ENCODE data around the gene LTBP4.
"Not testable (repeated sequence)": the region's sequence is repeated elsewhere in the genome, so short reads cannot be mapped to it uniquely, and the experiment has no call there.

The LTBP4 gene

GRCh38 chr19:40613690-40614621, 12.8 kb downstream of the LTBP4 start:
- DNase-seq, result no peak

DNA sequence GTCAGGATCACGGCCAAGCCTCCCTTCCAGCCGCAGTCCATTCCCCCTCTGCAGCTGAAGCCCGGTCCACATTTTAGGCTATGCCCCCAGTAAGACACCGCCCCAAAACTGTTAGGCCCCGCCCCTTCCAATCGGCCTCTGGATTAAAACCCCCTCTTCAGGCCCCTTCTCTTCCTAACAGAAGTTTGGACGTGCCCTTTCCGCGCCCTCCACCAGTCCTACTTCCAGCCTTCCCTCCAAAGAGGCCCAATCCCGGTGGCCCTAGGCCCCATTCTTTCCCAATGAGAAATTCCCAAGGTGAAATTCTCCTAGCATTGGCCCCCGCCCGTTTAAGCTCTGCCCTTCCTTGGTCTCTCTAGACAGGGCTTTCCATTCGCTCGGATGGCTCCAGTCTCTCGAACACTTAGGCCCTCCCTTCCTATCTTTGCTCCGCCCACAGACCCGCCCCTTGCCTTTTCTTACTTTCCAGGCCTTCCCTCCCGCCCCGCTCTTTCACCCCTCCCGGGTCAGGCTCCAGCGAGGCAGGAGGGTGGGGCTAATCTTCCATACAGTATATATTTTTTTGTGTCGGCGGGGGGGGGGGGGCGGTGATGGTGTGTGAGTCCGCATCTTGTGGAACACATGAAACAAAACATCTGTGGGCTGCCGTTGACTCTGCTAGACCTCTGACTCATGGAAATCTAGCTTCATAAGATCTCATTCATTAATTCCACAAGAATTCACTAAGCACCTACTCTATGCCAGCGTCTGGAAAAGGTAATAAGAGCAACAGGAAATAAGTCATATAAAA, 13.6 kb downstream of the LTBP4 start:
- no peak for DNase-seq

DNA sequence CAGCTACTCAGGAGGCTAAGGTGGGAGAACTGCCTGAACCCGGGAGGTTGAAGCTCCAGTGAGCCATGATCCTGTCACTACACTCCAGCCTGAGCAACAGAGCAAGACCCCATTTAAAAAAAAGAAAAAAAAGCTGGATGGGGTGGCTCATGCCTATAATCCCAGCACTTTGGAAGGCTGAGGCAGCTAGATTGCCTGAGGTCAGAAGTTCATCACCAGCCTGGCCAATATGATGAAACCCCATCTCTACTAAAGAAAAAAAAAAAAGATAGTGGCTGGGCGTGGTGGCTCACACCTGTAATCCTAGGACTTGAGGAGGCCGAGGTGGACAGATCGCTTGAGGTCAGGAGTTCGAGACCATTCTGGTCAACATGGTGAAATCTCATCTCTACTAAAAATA, 15.0 kb downstream of the LTBP4 start:
- DNase-seq, result no peak

GRCh38 chr19:40616941-40617340, 15.8 kb downstream of the LTBP4 start:
- no peak for DNase-seq

DNA sequence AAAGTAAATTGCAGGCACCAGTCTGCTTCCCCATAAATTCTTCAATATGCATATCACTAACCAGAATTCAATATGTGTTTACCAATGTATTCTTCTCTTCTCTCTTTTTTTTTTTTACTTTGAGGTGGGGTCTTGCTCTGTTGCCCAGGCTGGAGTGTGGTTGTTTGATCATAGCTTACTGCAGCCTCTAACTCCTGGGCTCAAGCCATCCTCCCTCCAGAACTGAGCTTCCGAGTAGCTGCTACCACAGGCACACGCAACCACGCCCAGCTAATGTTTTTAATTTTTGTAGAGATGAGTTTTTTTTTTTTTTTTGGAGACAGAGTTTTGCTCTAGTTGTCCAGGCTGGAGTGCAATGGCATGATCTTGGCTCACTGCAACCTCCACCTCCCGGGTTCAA, 16.8 kb downstream of the LTBP4 start:
- DNase-seq, result no peak

DNA sequence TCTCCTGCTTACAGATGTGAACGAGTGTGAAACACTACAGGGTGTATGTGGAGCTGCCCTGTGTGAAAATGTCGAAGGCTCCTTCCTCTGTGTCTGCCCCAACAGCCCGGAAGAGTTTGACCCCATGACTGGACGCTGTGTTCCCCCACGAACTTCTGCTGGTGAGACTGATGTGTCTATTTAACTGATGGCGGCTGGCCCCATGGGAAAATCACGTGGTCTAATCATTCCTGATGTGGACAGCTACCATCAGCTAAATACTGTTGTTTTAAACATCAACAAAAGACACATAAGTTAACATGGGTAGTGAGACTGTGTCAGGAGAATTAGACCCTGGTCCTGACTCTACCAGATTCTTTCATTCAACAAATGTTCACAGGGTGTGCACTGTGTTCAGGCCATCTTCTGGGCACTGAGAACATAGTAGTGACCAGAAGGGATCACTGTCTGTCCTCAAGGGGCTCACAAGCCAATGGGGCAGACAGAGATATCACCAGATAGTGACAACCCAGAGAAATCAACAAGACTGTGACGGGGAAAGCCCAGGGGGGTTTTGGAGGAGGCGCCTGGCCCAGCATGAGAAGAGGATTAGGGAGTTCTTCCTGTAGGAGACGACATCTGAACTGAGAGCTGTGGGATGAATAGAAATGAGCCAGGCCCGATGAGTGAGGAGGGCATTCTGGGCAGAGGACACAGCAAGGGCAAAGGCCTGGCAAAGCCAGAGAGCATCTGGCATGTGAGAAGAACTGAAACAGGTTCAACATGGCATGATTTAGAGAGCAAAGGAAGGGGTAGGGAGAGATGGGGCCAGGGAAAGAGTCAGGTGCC, 18.4 kb downstream of the LTBP4 start:
- no peak for DNase-seq

DNA sequence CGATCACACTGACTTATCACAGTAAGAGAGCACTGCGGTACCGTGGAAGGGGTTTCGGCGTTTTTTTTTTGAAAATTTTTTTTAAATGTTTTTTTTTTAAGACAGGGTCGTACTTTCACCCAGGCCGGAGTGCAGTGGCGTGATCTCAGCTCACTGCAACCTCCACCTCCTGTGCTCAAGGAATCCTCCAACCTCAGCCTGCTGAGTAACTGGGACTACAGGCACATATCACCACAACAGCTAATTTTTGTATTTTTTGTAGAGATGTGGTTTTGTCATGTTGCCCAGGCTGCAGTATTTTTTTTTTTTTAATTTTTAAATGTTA, 19.0 kb downstream of the LTBP4 start:
- DNase-seq, result no peak

DNA sequence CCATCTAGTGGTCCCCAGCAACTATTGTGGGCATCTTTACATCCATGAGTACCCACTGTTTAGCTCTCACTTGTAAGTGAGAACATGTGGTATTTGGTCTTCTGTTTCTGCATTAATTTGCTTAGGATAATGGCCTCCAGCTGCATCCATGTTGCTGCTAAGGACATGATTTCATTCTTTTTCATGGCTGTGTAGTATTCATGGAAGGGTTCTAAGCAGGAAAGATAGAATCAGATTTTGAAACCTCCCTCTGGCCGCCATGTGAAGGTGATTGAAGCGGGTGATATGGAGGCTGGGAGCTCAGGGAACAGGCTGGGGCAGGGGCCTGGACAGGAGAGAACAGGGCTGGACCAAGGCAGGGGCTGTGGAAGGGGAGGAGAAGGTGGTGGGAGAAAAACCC, 20.1 kb downstream of the LTBP4 start:
- DNase-seq, result no peak

DNA sequence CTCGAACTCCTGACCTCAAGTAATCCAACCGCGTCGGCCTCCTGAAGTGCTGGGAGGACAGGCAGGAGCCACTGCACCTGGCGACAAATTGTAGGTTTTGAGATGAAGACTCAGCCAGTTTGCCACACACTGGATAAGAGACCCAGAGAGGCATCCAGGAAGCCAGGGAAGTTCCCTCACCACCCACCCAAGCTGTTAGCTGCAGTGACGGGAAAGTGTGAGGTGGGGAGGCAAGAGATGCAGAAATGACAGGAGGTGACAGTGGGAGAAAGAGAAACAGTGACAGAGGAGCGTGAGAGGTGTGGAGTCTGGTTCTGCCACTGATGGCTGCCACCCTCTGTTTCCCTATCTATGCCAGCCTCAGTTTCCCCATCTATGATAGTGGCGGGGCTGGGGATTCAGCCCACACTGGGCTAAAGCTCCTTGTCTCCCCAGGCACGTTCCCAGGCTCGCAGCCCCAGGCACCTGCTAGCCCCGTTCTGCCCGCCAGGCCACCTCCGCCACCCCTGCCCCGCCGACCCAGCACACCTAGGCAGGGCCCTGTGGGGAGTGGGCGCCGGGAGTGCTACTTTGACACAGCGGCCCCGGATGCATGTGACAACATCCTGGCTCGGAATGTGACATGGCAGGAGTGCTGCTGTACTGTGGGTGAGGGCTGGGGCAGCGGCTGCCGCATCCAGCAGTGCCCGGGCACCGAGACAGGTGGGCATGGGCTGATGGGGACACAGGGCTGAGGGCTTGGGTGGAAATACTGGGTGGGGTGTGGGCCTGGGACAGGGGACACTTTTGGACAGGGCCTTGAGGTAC, 21.0 kb downstream of the LTBP4 start:
- DNase-seq, result no peak

- no peak for DNase-seq
These were observed 21.6 kb downstream of the LTBP4 start for GRCh38 chr19:40622773-40623075.

GRCh38 chr19:40623403-40624251, 22.5 kb downstream of the LTBP4 start:
- DNase-seq, result peak; percentile 86

DNA sequence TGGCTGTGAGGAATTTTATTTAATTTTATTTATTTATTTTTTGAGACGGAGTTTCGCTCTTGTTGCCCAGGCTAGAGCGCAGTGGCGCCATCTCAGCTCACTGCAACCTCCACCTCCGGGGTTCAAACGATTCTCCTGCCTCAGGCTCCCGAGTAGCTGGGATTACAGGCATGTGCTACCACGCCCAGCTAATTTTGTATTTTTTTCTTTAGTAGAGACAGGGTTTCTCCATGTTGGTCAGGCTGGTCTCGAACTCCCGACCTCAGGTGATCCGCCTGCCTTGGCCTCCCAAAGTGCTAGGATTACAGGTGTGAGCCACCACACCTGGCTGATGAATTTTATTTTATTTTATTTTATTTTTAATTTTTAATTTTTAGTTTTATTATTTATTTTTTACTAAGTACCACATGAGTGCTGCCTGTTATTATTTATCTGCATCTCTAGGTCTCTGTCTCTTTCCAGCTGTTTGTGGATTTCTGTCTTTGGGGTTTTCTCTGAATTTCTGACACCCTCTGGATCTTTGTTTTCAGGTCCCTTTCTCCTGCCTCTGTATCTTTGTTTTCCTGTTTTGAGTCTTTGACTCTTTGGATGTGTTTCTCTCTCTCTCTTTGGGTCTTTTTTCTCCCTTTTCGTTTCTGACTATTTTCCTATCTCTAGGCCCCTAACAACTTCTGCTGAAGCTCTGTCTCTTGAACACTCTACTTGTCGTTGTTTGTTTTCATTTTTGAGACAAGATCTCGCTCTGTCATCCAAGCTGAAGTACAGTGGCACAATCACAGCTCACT, 23.4 kb downstream of the LTBP4 start:
- not testable (repeated sequence) for DNase-seq

- DNase-seq, result no peak
These were observed 24.4 kb downstream of the LTBP4 start for GRCh38 chr19:40625406-40626120.

DNA sequence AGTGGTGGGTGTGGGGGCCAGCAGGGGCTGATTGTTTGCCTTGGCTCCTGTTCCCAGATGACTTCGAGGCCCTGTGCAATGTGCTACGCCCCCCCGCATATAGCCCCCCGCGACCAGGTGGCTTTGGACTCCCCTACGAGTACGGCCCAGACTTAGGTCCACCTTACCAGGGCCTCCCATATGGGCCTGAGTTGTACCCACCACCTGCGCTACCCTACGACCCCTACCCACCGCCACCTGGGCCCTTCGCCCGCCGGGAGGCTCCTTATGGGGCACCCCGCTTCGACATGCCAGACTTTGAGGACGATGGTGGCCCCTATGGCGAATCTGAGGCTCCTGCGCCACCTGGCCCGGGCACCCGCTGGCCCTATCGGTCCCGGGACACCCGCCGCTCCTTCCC, 25.7 kb downstream of the LTBP4 start:
- no peak for DNase-seq

GRCh38 chr19:40627486-40628279, 26.5 kb downstream of the LTBP4 start:
- no peak for DNase-seq

DNA sequence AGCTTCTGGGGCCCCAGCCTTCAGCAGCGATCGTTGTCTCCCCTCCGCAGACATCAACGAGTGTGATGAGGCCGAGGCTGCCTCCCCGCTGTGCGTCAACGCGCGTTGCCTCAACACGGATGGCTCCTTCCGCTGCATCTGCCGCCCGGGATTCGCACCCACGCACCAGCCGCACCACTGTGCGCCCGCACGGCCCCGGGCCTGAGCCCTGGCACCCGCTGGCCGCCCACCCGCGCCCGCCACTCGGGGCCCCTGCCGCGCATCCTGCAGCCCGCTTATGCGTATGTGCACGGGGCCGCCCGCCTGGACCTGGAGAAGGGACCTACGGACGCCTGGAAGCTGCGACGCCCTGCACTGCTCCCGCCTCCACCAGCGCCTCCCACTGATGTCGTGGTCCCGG, 28.2 kb downstream of the LTBP4 start:
- no peak for DNase-seq

DNA sequence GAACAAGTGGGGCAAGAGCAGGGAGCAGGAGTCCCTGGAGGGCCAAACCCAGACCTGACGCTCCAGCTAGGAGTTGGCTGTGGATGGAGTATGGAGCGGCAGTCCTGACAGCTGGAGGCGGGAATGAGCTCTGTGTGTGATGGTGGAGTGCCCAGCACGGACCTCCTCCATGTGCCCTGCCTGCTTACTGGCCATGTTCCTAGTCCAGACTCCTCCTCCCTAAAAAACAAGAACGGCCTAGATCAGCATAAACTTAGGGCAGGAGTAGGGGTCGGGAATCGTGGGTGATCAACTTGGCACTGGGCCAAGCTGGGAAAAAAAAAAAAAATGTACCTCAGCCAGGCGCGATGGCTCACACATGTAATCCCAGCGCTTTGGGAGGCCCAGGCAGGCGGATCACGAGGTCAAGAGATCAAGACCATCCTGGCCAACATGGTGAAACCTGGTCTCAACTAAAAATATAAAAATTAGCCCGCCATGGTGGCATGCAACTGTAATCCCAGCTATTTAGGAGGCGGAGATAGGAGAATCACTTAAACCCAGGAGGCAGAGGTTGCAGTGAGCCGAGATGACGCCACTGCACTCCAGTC, 29.5 kb downstream of the LTBP4 start:
- DNase-seq, result no peak

DNA sequence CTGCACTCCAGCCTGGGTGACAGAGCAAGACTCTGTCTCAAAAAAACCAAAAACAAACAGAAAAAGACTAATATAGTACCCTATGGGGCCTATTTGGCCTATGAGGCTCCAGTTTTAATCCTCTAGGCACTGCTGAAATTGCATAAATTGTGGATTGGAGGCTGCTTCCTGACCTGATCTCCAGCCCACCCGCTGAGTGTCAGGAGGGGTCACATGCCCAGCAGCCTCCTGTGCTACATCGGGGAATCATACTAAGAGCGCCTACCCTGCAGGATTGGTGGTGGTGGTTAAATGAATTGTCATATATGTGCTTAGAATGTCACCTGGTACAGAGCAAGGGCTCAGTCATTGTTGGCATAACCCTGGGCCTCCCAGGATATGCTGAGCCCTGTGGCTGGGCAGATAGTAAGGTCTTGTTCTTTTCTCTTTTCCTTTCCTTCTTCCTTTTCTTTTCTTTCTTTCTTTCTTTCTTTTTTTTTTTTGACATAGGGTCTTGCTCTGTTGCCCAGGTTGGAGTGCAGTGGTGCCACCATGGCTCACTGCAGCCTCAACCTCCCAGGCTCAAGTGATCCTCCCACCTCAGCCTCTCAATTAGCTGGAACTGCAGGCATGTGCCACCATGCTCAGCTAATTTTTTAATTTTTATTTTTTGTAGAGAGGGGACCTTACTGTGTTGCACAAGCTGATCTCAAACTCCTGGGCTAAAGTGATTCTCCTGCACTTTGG, 31.3 kb downstream of the LTBP4 start:
- DNase-seq, result no peak

Data from COR-L47 (cell line).